GM23248 (cell line): ENCODE results near the gene CEP112.

Experiments
- EZH2 ChIP-seq: fragments of 200-600 bp; sonication (generic); IDR thresholded peaks from 2 replicates; pipeline ENCODE4 v1.6.1; 2018; ENCODE audit warnings: antibody characterized with exemption, mild to moderate bottlenecking; ENCODE audit not compliant: insufficient read depth, poor library complexity, severe bottlenecking
- EZH2phosphoT487 ChIP-seq: fragments of 200-600 bp; sonication (generic); IDR thresholded peaks from 2 replicates; pipeline ENCODE4 v1.6.1; 2018; ENCODE audit warnings: antibody characterized with exemption, moderate library complexity, mild to moderate bottlenecking, low read depth; ENCODE audit not compliant: insufficient read depth

DNA sequence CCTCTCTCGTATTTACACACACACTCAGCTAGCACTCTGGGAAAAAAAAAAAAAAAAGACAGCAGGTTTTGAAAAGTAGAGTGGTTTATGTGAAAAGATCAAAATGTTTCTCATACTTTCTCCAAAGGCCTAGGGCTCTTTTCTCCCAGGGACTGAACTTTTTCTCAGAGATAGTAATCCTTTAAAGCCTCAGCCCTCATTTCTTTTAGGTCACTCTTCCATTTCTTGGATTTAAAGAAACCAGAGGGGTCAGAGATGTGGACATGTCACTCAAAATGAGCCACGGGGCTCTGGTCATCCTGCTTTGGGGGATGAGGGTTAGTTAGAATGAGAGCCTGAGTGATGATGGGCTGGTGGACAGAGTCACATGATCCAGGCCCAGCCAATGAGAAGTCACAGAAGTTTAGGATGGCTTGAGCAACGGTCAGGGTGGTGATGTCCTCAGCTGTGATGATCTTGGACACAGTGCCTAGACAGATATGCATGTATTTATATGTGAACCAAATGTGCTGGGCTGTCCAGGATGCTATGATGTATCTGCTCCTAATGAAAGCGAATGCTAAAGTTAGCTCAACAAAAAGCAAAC lies 596.8 kb downstream of the CEP112 start:
- TF ChIP-seq EZH2 (no peak), EZH2phosphoT487 (no peak)
